Epidermal melanocyte (primary cell): ENCODE measurements around the gene PACRG.
"Not testable (repeated sequence)": the region's sequence is repeated elsewhere in the genome, so short reads cannot be mapped to it uniquely, and the experiment has no call there.

ENCODE experiments used
- DNase-seq: peaks from one replicate; pipeline ENCODE4 v3.0.0; 2011; ENCODE audit warnings: low spot score; ENCODE audit not compliant: insufficient read length

Gene PACRG

DNA sequence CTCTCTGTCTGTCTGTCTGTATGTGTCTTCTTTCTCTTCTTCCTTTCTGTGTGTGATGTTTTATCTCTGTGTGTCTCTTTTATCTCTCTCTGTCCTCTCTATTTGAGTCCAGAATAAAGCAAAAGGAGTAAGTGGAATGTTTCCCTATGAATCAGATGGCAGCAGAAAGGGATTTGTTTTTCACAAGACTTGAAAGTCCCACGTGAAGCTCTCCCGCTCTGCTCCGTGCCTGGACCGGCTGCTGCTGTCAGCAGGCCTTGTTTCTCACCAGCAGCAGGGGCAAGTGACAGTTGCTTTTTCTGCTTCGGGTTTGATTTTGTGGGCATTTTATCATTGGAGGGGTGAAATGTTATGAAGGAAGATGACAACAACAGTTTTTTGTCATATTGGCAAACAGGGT, 212.7 kb downstream of the PACRG start:
- no peak for DNase-seq

DNA sequence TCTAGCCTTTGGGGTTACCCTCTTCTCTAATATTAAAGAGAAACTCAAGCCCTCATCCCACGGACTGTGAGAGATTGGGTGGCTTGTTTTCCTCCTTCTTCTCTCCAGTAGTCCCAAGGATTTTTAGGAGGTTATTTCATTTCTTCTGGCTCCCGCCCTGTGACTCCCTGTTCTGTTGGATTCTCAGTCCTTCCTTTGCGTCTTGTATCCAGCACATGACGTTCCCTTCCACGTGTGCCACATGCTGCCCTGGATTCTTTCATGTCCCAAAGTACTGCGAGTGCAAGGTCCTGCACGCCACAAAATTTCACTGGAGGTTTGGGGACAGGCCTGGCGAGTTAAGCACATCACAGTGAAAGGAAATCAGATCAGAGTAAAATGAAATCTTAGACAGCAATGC, 213.4 kb downstream of the PACRG start:
- DNase-seq: no peak

DNA sequence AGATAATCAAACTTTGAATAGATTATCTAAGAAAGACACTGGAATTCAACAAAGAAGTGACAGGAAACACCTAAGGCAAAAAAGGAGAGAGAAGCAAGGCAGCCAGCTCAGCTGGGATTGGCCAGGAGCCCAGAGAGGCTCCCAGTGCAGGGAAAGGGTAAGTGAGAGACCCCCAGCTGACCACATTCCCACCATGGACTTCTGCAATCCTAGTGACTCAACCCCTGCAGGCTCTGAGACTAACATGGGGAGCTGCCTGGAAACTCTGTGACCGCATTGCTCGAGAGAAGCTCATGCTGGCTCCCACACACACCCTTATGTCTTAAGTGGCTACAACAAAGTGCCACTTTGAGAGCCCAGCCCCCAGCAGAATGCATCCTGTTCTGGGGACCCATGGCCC, 215.1 kb downstream of the PACRG start:
- DNase-seq: no peak

DNA sequence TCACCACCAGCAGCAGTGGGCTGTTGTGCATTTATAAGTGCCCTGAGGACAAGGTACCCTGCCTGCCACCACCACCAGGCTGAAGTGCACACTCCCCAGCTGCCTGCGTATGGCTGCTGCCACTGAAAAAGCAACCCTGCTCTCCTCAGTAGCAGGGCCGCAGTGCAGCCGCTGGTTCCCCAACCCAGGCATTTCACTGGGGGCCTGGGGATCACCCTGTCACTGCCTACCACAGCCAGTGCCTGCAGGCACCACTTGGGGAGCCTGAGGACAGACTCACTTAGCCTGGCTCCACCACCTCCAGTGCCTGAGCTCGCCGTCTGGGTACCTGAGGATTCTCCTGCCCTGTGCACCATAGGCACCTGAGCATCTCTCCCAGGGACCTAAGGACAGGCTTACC, 215.6 kb downstream of the PACRG start:
- DNase-seq: no peak

DNA sequence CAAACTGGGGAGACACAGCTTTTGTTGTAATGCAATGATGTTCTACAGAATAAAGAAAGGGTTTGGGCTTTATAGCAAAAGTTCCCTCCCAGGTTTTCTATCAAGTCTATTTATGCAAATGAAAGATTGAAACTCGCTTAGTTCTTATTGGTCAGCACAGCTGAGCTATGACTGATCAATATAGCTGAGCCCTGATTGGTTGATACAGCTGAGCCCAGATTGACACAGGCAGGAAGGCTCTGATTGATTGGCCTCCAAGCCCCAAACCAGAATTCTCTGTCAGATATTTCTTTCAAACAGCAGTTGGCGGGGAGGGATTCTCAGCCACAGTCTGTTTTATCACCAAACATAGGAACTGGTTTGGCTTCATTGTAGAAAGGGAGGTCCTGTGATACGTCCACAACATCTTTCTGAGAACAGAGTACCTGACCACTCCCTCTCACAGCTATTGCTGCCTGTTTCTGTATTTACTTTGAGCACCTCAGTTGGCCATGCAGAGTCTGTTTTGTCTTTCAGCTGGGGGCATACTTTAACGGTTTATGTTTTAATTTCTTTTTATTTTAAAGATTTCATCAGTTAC, 223.5 kb downstream of the PACRG start:
- DNase-seq: no peak

DNA sequence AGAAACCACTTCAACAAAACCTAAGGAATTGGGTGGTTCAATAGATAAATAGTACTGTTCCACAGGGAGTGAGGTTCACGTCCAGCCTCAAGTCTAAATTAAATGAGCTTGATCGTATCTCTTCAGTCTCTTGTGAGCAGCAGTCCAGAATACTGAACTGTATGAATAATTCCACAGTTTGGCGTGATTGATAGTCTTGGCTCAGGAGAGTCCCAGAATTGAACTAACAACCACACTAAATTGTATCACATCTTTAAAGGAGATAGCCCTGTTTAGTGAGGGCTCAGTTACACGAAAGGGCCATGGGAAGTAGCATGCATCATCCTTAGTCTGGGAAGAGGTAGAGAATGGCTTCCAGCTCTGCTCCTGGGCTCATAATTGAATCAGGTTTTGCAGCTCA, 224.6 kb downstream of the PACRG start:
- DNase-seq: no peak

DNA sequence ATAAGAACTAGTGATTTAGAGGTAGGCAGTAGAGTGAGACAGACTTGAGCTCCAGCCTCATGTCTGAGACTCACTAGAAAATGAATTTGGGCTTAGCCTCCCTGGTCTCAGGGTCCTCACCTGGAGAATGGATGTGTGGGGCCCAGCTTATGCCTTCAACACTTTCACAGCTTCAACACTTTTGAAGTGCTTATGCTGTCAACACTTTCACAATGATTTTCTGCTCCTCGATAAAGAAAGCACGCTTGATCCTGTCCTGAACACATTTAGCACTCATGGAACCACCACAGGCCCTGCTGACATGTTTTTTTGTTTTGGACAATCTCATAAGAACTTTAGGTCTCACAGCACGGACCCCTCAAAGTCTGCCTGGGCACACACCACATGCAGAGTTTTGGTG, 229.3 kb downstream of the PACRG start:
- no peak for DNase-seq

DNA sequence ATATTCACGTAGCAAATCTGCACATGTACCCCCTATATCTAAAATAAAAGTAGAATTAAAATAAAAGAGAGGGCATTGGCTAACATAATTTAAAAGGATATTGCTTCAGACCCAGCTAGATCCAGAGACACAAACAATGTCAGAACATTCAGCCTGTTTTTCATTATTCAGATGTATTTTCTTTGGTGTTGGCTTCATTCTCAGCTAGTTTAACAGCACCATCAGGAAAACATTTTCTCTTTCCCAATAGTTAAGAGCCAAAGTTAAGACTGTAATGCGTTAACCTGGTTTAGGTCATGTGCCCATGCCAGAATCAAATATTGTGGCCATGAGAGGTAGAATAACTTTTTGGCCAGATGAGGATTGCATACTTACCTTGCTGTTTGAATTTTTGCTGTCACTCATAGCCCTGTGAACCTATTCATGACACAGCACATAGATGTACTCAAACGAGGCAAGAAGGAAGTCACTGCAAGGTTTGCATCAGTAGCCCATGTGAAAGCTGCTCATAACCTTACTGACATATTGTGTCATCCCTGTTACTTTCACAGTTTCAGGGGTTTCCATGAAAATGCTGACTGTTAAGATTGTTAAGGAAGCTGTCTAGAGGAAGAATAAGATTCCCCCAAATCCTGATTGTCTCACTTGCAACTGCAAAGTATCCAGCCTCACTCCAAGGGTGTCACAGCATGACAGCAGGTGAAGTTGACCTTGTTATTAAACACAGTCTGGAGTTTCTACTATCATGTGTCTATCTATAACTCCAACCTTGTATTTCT, 233.1 kb downstream of the PACRG start:
- no peak for DNase-seq

DNA sequence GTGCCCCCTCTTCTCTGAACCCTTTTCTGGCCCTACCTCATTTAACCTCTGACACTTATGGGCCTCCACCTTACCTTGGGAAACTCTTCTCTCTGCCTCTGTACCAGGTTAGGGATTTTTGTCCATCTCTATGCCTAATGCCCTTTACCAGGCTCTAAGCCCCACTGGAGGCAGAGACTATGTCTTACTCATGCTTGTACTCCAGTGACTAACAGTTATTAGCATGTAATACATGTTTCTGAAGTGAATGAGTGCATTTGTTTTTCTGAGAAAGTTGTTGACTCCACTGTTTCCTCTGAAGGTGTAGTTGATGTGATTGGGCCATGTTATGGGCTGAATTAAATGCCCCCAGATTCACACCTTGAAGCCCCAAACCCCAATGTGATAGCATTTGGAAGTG, 234.3 kb downstream of the PACRG start:
- no peak for DNase-seq

DNA sequence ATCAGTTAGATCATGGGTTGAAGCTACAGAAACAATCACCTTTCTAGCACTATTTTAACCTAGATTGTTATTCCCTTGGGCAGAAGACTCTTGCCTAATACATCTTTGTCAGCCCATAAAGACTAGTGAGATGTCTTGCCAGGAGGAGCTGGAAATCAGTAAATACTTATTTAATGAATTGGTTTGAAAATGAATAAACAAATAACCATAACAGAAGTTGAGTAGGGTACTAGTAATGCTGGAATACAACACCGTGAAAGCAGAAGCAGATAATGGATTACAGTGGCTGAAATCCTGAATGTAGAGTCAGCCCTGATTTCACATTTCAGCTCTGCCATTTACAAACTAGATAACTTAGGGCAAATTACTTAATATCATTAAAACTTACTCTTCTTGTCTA, 236.1 kb downstream of the PACRG start:
- DNase-seq: no peak

DNA sequence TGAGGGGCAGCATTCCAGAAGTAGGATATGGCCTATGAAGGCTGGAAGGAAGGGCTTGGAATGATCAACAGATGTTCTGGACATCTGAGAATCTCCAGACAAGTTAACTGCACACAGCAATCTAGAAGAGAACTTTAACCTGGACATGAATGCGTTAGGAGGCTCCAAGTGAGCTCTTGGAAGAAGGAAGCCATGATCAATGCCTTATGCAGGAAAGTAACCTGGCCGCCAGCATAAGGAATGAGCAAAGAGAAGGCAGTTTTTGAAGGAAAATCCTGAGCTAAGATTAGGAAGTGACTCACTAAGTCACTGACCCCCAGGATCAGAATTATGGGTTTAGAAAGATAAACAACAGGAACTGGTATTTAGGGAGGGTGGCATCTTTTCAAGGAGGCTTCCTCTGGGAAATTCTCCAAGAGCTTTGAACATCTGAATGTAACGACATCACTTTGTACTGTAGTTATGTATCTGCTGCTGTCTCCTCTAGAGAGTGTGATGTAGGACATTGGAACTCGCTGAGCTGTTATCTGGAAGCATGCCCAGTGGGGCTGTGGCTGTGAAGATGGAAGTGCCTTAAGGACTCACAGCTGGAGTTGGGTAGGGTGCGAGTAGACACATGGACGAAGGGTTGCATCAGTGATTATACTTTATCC, 236.8 kb downstream of the PACRG start:
- DNase-seq: no peak

DNA sequence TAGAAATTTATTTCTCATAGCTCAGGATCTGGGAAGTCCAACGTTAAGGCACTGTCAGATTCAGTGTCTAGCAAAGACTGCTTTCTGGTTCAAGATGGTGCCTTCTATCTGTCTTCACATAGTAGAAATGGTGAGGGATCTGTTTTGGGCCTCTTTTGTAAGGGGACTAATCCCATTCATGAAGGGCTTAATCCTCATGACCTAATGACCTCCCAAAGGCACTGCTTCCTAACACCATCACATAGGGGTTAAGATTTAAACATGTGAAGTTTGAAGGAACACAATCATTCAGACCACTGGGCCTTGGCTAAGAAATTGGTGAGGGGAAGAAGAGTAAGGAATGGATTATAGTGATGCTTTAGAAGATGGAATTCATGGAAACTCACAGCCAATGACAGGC, 237.6 kb downstream of the PACRG start:
- DNase-seq: no peak

DNA sequence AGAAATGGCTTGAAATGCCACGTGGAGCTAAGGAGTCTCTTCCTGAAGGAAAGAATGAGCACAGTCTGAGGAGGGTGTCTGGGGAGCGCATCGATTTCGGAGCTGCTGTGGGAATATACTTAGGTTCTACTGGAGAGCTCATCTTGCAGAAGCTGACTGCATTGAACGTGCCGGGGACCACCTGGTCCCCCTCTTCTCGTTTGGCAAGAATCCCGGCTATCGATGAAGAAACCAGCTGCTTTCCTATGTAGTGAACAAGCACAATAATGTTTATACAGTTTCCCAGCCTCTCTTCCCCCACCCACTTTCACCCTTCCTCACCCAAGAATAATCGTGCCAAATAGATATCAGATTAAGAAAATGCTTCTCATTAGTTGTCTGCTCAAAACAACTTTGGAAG, 242.5 kb downstream of the PACRG start:
- DNase-seq: no peak

DNA sequence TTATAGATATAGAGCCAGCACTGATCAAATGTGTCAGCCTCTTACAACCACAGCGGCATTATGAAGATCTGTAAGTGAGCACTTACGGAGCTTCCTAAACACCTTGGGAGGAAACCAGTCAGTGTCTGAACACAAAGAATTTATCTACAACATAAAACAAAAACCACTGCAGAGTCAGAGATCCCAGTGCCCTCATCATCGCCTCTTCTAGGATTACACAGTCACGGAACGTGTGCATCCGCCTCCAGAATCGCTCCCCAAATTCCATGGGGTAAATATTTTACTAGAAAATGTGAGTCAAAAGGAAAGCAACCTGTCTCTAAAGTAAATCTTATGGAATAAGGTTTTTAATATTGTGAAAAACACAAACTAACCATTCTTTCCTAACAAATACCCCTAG, 243.6 kb downstream of the PACRG start:
- no peak for DNase-seq

DNA sequence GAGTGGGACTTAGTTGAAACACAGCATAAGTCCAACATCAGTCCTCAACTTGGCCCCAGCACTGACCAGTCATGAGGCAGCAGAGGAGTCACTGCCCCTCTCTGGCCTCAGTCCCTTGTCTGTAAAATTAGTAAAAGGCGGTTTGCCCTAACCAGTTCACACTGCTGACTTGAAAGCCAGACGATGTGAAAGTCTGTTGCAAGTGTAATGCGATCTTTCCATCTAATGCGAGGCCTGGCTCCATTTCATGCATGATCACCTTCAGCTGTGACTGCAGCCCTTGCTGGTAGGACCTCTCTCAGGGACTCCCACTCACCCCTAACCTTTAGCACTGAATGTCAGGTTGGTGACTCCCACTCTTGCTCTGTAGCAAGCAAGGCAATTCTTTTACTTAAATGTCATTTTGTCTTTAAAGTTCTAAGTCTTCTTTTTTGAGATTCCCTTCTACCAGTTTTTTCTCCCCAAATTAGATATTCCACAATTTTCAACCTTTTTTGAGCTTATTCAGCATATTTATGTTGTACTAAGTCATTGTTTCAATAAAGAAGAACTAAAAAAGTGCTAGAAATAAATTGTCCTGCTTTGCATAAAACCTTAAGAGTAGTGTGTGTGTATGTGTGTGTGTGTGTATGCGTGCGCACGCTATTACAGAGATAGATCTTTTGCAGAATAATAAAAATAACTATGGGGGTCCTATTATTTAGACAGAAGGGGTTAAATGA, 245.5 kb downstream of the PACRG start:
- no peak for DNase-seq

DNA sequence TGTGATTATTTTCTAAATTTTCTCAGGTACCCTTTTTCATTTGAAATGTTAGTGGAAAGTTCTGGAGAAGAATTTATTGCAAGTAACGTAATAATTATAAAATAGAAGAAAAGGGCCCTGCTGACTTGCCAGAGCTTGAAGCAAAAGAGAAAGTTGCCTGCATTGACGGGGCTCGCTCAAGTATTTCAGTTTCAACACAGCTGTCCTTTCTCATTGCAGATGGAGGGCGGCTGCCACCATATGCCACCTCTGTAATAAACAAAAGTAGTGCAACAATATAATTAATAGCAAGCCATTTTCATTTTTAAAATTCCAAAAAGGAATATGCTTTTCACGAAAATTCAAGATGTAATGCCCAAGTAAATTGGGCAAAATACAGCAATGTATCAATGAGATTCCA, 246.2 kb downstream of the PACRG start:
- no peak for DNase-seq

DNA sequence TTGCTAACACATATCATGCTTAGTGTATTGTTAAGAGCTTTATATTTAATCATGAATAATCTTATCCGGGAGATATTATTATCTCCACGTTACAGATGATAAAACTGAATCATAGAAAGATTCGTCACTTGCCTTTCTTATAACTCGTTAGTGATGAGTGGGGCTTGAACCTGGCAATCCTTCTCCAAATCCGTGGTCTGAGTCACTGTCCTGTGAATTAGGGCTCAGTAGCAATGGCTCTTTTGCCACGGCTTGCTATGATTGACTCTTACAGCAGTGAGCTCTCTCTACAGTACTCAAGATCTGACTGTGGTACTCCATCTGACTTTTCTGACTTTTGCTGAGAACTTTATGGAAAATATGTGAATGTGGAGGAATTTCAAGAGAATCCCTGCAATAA, 246.9 kb downstream of the PACRG start:
- no peak for DNase-seq

DNA sequence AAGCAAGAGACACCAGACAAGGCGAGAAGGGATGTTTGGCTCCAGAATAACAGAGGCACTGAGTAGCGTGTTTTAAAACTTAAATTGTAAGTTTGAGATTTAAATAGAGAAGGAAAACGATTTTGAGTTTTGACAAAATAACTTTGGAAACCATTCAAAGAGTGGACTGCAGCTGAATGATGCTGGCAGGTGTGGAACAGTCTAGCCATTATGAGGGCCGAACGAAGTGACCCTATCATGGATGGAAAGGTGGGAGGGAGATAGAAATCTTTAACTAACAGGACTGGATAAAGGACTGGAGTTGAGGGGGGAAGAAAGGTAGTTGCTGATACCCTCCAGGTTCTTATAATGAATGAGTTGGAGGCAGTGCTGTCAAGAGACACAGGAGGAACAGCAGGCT, 248.4 kb downstream of the PACRG start:
- DNase-seq: no peak

DNA sequence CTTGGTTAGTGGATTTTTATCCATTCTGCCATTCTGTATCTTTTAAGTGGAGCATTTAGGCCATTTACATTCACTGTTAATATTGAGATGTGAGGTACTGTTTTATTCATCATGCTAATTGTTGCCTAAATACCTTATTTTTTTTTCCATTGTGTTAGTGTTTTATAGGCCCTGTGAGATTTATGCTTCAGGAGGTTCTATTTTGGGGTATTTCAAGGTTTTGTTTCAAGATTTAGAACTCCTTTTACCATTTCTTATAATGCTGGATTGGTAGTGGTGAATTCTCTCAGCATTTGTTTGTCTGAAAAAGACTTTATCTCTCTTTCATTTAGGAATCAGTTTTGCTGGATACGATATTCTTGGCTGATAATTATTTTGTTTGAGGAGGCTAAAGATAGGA, 255.5 kb downstream of the PACRG start:
- not testable (repeated sequence) for DNase-seq

DNA sequence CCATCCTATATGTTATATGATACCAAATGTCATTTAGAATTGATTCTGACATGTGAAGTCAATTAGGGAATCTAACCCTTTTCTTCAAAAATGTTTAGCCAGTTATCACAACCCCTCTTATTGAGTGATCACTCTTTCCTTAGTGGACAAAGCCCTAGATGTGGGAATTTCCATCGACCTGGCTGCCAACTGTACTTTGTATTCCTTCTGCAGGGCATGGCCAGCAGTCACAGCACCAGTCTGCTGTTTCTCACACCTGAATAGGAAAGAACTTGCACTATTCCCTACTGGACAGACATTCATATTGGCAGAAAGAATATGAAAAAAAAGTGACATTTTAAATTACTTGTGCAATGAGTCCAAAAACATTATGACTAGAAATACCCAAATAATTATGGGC, 271.0 kb downstream of the PACRG start:
- DNase-seq: no peak

DNA sequence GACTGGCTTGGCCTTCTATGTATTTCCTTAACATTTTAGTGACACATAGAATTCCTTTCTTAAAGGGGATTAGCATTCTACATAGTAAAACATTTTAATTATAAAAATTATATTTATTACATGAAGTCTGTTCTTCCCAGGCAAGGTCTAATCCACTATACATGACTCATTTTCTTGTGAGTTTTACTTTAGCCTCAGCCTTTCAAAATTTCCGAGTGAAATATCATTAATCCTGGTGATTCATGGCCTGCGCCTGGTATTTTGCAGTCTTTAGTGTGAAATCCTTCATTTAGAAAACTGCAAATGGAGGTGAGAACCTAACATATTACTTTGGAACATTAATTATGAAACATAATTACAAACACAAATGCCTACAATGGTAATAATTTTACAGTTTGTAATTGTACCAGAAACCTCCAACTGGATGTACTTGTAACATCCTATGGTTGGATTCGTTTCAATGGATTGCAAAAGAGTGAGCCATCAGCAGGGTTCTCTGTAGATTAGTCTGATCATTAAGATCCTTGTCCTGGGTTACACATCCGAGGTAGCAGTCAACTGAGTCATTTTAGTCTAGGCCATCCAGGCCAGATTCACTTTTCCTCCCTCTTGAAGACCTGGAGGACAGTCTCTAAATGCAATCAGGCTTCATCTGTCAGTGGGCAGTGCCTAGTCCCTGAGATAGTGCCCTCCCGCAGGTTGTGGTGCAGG, 272.0 kb downstream of the PACRG start:
- DNase-seq: no peak

DNA sequence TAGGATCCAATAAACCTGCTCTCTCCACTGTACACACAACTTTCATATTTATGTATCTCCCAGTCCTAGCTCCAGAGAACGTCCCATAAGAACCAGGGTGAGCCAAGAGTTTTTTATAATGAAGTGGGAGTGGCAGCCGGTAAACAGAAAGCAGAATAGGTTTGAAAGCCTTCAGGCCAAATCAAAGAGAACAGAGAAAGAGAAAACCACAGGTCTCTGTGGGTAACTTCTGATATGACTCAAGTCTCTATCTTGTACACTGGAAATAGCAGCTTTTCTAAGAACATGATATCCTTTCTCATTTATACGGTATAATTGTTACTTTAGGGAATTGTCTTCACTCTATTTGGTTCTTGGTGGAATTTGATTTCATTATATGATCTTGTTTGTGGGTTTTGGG, 273.6 kb downstream of the PACRG start:
- DNase-seq: no peak
